ENCODE results near the gene DGCR8.
A peak's percentile ranks its signal among the peaks of the same experiment; 100 is the strongest.

Gene DGCR8

GRCh38 chr22:20111689-20112622 lies 31.9 kb downstream of the DGCR8 start:
- DNase-seq, result no peak

- no peak for DNase-seq
Measured at GRCh38 chr22:20112623-20113511, 32.8 kb downstream of the DGCR8 start.

- DNase-seq, result no peak
Measured at GRCh38 chr22:20113551-20114310, 33.7 kb downstream of the DGCR8 start.

GRCh38 chr22:20114506-20115475 lies 34.8 kb downstream of the DGCR8 start:
- no peak for DNase-seq

- DNase-seq, result no peak
Measured at GRCh38 chr22:20115691-20116375, 35.8 kb downstream of the DGCR8 start, which contains the start of gene RANBP1. Gene RANBP1, plus strand, starts transcription at chr22:20116104. Its CDS starts 81 bp downstream, at chr22:20116185.

- no peak for DNase-seq
Measured at GRCh38 chr22:20116376-20116950, 36.4 kb downstream of the DGCR8 start.

GRCh38 chr22:20116951-20117632 lies 37.1 kb downstream of the DGCR8 start, which contains the start of gene TRMT2A:
Gene TRMT2A, minus strand, starts transcription at chr22:20117226. Its CDS starts 320 bp downstream, at chr22:20116906.
- DNase-seq, result peak; percentile 97

GRCh38 chr22:20117633-20118299 lies 37.7 kb downstream of the DGCR8 start:
- DNase-seq, result peak; percentile 41 to 56

GRCh38 chr22:20118300-20119020 lies 38.4 kb downstream of the DGCR8 start:
- no peak for DNase-seq

GRCh38 chr22:20121856-20122415 lies 41.9 kb downstream of the DGCR8 start:
- no peak for DNase-seq

GRCh38 chr22:20123366-20124082 lies 43.5 kb downstream of the DGCR8 start:
- DNase-seq, result no peak

GRCh38 chr22:20124083-20124787 lies 44.2 kb downstream of the DGCR8 start:
- DNase-seq, result no peak

- no peak for DNase-seq
Measured at GRCh38 chr22:20125201-20126174, 45.4 kb downstream of the DGCR8 start.

- DNase-seq, result no peak
Measured at GRCh38 chr22:20126284-20127029, 46.4 kb downstream of the DGCR8 start.

Data from CD4-positive, alpha-beta T cell treated with Interleukin-1 beta for 1 hour (primary cell).